PC-9 (cell line): ENCODE measurements around the gene STN1. TPM values are rescaled to one million over a fixed set of nuclear protein-coding genes. Genes with fewer than 3 reads are reported as not detected.

Source experiments
- BruUV-seq: library from RNA; stranded (reverse); fragments of 400-500 nt; replicated peaks from 2 replicates; lab custom pipeline; 2021; lab: Mats Ljungman, UMichigan
- CTCF ChIA-PET: fragments of 300-600 bp; sonication (Branson Sonifier 250); formaldehyde crosslinking; loops from one replicate; lab custom pipeline; 2022; ENCODE audit warnings: antibody characterized with exemption; lab: Charles Lee
- POLR2A ChIA-PET: fragments of 300-600 bp; sonication (Branson Sonifier 250); formaldehyde crosslinking; loops from one replicate; lab custom pipeline; 2022; ENCODE audit warnings: antibody characterized with exemption; ENCODE audit not compliant: unreplicated experiment; lab: Charles Lee
- DNase-seq, 2 experiments: peaks; one replicate each; pipeline versions ENCODE4 v3.0.0 to v3.0.0-alpha.2; 2015 to 2022; ENCODE audit warnings: mixed read lengths in 1 of 2
- H2AFZ ChIP-seq: fragments of 200-600 bp; sonication (generic); 2 replicates; pipeline ENCODE4 v1.8.1; 2017; ENCODE audit warnings: antibody characterized with exemption
- H3F3A ChIP-seq: fragments of 200-600 bp; sonication (generic); 2 replicates; pipeline ENCODE4 v1.8.1; 2017; ENCODE audit warnings: antibody characterized with exemption, mild to moderate bottlenecking, low read depth; ENCODE audit not compliant: insufficient read depth
- H3K27ac ChIP-seq: fragments of 200-600 bp; sonication (generic); 2 replicates; pipeline ENCODE4 v1.6.1; 2016; ENCODE audit warnings: mixed run types
- H3K27me3 ChIP-seq: fragments of 200-600 bp; sonication (generic); 2 replicates; pipeline ENCODE4 v1.6.1; 2016; ENCODE audit warnings: low read depth, mixed run types; ENCODE audit not compliant: insufficient read depth
- H3K36me3 ChIP-seq: fragments of 200-600 bp; sonication (generic); 2 replicates; pipeline ENCODE4 v1.6.1; 2016; ENCODE audit warnings: low read depth, mixed run types
- H3K4me1 ChIP-seq: fragments of 200-600 bp; sonication (generic); replicated peaks from 2 replicates; pipeline ENCODE4 v1.6.1; 2016; ENCODE audit warnings: mixed run types; ENCODE audit not compliant: insufficient read depth
- H3K4me2 ChIP-seq: fragments of 200-600 bp; sonication (generic); 2 replicates; pipeline ENCODE4 v1.6.1; 2017; ENCODE audit warnings: mixed run types
- H3K4me3 ChIP-seq: fragments of 200-600 bp; sonication (generic); 2 replicates; pipeline ENCODE4 v1.6.1; 2016; ENCODE audit warnings: mixed run types
- H3K79me2 ChIP-seq: fragments of 200-600 bp; sonication (generic); 2 replicates; pipeline ENCODE4 v1.6.1; 2017; ENCODE audit warnings: low read depth, mixed run types
- H3K9me2 ChIP-seq: fragments of 200-600 bp; sonication (generic); 2 replicates; pipeline ENCODE4 v1.8.1; 2017; ENCODE audit warnings: mild to moderate bottlenecking; ENCODE audit not compliant: insufficient read depth
- H3K9me3 ChIP-seq: fragments of 200-600 bp; sonication (generic); 2 replicates; pipeline ENCODE4 v1.8.1; 2016; ENCODE audit warnings: low read depth; ENCODE audit not compliant: insufficient read depth
- H4K20me1 ChIP-seq: fragments of 200-600 bp; sonication (generic); 2 replicates; pipeline ENCODE4 v1.8.1; 2017; ENCODE audit not compliant: insufficient read depth
- CTCF ChIP-seq: fragments of 200-600 bp; sonication (generic); conservative IDR thresholded peaks from 2 replicates; pipeline ENCODE4 v1.6.1; 2017; ENCODE audit warnings: mixed run types, antibody characterized with exemption, mild to moderate bottlenecking, moderate library complexity
- EZH2 ChIP-seq: fragments of 200-600 bp; sonication (generic); IDR thresholded peaks from 2 replicates; pipeline ENCODE4 v1.8.0; 2017; ENCODE audit warnings: antibody characterized with exemption, low read depth
- intact Hi-C: fragments of 100-400 bp; cut with micrococcal nuclease; formaldehyde crosslinking; loops from one replicate; pipeline ENCODE4 v1.10.0; 2022; ENCODE audit not compliant: unreplicated experiment
- total RNA-seq: library from RNA; stranded (reverse); gene quantifications from 2 replicates; pipeline ENCODE4 v1.2.3, GENCODE V29; 2021

Gene STN1
- total RNA-seq, 1 experiment from 2014 or later, result 20.5 TPM

- intact Hi-C loops, result loop anchor here (10.0 kb wide), 1 partner anchor 259 kb away; no protein-coding TSS in a partner anchor
- Histone ChIP-seq H3K79me2 (no peaks in the 10 kb centered on the region), H3K4me3 (no peak overlapping the region; the same call in 1 of the 2 replicates), H3K9me3 (no peaks in the 10 kb centered on the region), H3K9me2 (no peaks in the 10 kb centered on the region), H3K4me1 (peaks cover 11% of the 10 kb centered on the region; the same call in 1 of the 2 replicates), H4K20me1 (no peaks in the 10 kb centered on the region), H2AFZ (no peak overlapping the region), H3K27ac (no peak overlapping the region), H3K27me3 (no peaks in the 10 kb centered on the region), H3F3A (no peaks in the 10 kb centered on the region), H3K4me2 (peak overlapping the region; percentile 87), H3K36me3 (no peaks in the 10 kb centered on the region)
- CTCF ChIA-PET, result no interaction called here
- no TSS peak for BruUV-seq
- no peak for DNase-seq
- no peak for TF ChIP-seq EZH2
- no peak for TF ChIP-seq CTCF
- POLR2A ChIA-PET, result interaction anchor here (0.6 kb wide), 1 partner anchor 400 kb away, joined by 5 read pairs; no protein-coding TSS in a partner anchor
Measured at GRCh38 chr10:103853428-103854264, 64.3 kb downstream of the STN1 start.

GRCh38 chr10:103852856-103853255 is 65.1 kb downstream of the STN1 start:
- DNase-seq, result no peak
- TF ChIP-seq EZH2, result no peak
- no peak for TF ChIP-seq CTCF
- ChIA-PET CTCF (no interaction called here), POLR2A (interaction anchor here (0.6 kb wide), 1 partner anchor 400 kb away, joined by 5 read pairs; no protein-coding TSS in a partner anchor)
- no peaks in the 10 kb centered on the region for H3K36me3 ChIP-seq
- no peak overlapping the region for H2AFZ ChIP-seq
- intact Hi-C loops, result loop anchor here (10.0 kb wide), 1 partner anchor 258 kb away; no protein-coding TSS in a partner anchor
- H3K9me2 ChIP-seq, result no peaks in the 10 kb centered on the region
- no peak overlapping the region for H3K27ac ChIP-seq
- H3K9me3 ChIP-seq, result no peaks in the 10 kb centered on the region
- no peak overlapping the region; the same call in 1 of the 2 replicates for H3K4me2 ChIP-seq
- H3K4me1 ChIP-seq, result peaks cover 11% of the 10 kb centered on the region; the same call in 1 of the 2 replicates
- H4K20me1 ChIP-seq, result no peaks in the 10 kb centered on the region
- BruUV-seq, result no TSS peak
- H3K79me2 ChIP-seq, result no peaks in the 10 kb centered on the region
- H3F3A ChIP-seq, result no peaks in the 10 kb centered on the region
- H3K4me3 ChIP-seq, result no peak overlapping the region
- H3K27me3 ChIP-seq, result no peaks in the 10 kb centered on the region

- Histone ChIP-seq H4K20me1 (no peaks in the 10 kb centered on the region), H3F3A (no peaks in the 10 kb centered on the region), H3K4me3 (no peak overlapping the region), H3K9me2 (no peaks in the 10 kb centered on the region), H3K4me1 (peaks cover 11% of the 10 kb centered on the region; the same call in 1 of the 2 replicates), H3K27me3 (no peaks in the 10 kb centered on the region), H3K36me3 (no peaks in the 10 kb centered on the region), H2AFZ (no peak overlapping the region), H3K4me2 (no peak overlapping the region), H3K27ac (no peak overlapping the region), H3K79me2 (no peaks in the 10 kb centered on the region), H3K9me3 (no peaks in the 10 kb centered on the region)
- intact Hi-C loops, result loop anchor here (10.0 kb wide), 1 partner anchor 257 kb away; no protein-coding TSS in a partner anchor
- TF ChIP-seq EZH2, result no peak
- no peak for TF ChIP-seq CTCF
- no TSS peak for BruUV-seq
- CTCF ChIA-PET, result interaction anchor here (0.8 kb wide), 1 partner anchor 71 kb away, joined by 3 read pairs; no protein-coding TSS in a partner anchor
- DNase-seq, result no peak
- POLR2A ChIA-PET, result no interaction called here
Measured at GRCh38 chr10:103852189-103852711, 65.7 kb downstream of the STN1 start.
